Activated T-cell treated with anti-CD3 and anti-CD28 coated beads for 48 hours (primary cell): ENCODE measurements around the gene SLC37A1.

ENCODE experiments used
- DNase-seq: peaks from one replicate; pipeline ENCODE4 v3.0.0-alpha.2; 2020; ENCODE audit warnings: low read depth

The SLC37A1 gene

DNA sequence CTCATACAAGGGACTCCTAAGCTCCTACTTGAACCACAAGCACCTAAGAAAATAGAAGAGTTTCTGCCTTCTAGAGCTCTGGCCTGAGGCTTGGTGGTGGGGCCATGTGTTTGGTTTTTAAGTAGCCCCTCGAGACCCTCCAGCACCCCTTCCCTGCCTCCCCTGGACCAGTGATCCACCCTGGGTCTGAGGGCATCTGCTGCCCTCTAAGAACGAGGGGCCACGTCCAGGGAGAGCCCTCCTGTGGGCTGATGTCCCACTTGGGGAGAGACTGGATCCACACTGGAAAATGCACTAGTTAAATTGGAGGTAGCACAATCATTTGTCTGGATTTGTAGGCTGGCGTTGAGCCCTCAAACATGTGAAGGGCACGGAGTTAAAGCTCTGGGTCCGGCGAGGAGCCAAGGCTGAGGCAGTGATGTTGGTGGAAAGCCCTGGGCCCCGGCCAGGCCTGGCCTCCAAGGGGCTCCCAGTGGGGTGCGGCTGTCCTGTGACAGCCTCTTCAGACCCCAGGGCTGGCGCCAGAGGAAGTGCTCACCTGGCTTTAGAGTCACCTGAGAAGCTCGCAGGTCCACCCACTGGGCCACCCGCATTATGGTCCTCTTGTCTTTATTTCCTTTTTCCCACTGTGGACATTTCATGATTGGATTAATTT, 65.2 kb downstream of the SLC37A1 start:
- DNase-seq = no peak

DNA sequence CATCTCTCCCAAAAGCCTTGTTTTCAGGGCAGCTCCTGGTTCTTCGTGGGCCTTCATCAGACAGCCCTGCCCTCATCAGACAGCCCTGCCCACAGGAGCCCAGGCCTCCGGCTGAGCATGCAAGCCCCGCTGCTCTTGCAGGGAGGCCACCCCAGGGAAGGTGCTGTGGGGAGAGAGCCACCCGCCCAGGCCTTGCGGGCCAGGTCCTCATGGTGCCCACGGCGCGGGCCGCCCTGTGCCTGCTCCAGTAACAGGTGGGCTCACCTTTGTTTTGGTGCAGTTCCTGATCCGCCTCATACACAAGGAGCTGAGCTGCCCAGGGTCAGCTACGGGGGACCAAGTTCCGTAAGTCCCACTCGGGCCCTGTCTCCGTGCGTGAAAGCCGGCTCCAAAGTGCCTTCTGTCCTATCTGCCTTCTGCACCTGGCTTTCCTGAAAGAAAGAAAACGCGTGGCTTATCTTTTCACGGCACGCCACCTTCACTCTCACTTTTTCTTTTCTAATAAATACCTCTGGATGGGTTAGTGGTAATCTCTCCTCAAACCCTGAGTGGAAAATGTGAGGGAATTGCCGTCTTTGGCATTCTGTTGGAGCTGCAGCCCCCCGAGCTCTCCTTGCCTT, 65.9 kb downstream of the SLC37A1 start:
- DNase-seq = no peak

DNA sequence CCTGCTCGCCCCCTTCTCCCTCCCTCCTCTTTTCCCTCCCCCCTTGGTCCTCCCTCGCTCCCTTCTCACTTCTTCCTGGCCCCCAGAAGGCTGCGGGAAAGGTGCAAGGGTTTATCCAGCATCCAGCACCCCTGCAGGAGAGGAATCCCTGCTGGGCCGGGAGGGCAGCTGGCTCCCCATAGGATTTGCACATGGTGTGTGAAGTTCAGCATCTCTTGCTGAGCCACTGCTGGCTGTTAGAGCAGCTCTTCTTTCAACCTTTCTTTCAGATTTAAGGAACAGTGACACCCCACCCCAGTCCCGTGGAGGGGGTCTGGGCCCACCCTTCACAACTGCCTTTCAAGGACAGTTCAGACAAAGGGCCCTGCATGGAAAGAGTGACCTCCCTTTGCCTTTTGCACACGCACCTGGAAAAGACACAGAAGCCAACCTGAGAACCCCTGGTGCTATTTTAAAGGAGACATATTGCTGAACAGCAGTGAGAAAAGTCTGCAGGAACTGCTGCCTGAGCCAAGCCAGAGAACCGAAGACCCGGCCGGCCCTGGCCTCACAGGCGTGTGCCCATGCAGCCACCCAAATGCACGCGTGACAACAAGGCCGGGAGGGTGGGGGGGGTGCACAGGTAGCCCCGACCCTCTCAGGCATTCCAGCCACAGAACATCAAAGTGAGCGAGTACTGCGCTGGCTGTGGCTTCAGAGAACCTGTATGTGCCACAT, 66.6 kb downstream of the SLC37A1 start:
- no peak for DNase-seq

DNA sequence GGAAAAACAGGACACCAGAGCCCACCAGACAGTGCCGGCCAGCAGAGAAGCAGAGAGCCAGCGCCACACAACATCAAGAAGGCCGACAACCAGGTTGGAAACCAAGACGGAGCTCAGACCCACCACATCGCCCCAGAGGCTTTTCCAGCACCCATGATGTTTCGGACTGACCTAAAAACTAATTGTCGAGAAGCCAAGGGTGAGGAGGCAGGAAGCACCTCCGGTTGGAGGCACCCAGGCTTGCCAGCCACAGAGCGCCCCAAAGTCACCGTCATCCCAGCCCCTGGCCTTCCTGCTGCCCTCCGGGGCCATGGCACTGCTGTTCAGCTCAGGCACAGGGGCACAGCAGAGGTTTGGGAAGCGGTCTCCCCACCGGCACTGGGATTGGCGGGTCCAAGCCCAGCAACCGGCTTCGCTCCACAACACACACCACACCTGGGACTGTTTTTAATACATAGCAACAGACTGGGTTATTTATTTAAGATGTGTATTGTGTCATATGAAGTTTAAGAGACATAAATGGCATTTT, 67.2 kb downstream of the SLC37A1 start:
- no peak for DNase-seq

DNA sequence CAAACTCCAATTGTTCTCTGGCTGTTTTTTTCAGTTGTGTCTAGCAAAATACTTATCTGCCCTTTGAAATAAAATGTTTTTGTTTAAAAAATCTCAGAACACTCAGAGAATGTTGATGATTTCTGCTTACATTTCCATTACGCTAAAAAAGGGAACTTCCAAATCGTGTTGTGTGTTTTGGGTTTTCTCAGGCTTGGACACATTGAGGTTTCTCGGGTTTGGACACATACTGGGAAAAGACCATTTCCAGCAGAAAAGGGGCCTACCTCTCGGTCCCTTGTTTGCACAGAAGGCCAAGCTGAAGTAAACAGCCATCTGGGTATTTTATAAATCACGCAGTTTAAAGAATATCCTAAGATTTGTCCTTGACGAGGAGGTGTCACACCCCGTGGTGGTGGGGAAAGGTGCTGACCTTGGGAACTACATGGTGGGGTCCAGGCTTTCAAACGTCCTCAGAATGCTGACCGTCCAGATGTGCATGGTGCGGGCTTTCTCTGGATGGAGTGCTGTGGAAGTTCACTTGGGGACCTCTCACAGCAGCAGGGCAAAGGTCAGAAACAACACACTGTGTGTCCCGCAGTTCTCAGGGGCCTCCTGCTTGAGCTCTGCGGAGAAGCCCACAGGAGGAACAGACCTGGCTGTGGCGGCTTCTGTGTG, 67.8 kb downstream of the SLC37A1 start:
- no peak for DNase-seq

DNA sequence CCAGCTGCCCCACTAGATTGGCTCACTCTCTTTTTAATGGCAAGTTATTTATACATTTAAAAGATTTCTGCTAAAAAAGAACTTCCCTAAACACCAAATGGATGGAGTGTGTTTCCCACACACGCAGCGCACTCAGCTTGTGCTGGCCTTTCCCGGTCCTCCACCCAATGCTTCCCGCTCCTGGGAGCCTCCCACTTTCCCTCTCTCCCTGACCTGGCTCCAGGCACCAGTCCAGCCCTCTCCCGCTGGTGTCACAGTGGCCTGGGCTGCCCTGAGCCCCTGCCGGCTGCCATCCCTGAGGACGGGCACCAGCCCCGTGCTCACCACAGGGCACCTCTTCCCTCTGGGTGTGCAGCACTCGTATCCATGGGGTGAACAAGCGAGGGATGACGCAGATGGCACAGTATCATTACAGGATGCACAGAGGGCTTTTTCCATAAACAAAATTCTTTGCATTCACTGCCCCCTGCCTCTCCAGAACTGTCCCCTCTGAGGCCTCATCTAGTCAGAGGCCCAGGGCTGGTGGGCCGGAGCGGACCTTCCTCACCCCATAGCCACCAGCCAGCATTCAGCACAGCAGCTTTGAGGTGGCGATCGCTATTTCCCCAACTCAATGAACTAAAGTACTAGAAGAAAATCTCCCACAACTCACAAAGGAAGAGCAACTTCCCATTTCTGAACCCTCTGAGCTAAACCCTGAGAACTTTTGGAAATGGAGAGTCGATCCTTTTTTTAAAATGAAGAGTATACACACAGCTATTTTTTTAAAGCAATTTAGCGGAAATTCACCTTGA, 68.5 kb downstream of the SLC37A1 start:
- no peak for DNase-seq

DNA sequence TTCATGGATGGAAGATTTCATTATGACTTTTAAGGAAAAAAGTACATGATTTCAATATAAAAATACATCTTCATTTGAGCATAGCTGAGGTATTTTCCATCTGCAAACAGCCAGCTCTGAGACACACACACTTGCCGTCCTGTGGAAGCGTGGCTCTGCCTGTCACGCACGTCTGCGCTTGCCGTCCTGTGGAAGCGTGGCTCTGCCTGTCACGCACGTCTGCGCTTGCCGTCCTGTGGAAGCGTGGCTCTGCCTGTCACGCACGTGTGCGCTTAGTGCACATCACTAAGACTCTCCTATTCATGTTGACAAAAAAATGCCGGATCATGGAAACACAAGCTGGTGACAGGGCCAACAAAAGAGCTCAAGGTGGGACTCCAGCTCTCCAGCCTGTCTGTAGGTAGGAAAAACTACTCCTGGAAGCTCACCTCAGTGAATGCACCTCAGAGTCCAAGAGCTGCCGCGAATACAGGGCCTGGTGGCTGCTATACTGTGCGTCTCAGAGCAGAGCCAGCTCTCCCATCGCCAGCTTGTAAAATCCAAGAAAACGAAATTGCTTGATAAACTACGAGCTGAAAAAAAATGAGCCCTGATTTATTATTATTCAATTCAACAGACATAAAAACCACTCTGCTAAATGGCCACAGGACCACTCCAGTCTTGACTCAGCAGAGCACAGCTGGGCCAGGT, 69.3 kb downstream of the SLC37A1 start:
- DNase-seq = no peak

DNA sequence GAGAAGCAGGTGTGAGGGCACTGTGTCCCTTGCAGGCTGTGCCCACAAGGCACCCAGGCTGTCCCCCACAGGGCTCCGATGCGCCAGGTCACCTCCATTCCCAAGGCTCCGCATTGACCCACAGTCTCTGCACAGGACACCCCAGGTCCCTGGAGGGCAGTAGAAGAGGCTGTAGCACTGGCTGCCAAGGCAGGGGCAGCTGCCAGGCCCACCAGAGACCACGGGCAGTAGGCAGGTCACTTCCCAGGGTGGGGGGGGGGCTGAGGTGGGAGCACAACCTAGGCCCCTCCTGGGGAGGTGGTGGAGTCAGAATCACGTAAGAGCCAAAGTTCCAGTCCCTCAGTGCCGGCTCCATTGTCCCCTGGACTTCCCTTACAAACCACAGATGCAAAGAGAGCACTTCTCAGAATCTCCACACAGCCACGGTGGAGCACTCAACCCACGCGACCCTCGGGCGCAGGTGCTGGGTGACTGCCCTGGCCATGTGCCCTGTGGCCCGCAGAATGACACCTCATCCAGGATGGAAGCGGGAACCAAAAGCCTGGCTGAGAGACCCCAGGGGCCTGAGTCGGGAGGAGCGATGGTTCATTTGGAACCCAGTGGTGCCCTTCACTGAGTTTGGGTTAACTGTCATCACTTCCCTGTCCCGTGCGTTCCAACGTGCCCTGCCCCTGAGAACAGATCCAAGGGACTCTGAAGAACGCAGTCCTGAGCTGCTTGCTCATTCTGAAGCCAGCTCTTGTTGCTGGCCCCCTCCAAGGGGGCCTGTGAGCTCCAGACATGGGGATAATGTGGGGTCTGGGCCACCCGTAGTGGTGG, 70.0 kb downstream of the SLC37A1 start:
- DNase-seq = no peak

DNA sequence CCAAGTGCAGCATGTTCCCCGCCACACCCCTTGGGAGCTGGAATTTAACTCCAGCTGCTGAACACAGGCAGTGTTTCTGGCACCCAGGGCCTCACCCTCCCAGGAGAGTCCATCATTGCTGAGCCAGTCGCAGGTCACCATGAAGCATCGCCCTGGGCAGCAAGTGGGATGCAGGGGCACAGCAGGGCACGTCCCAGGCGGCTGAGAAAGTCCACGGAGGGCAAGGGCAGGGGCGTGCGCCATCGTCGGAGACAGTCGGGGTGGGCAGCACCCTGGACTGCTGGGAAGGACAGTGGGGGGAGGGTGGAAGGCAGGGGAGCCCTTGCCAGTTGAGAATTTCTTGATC, 70.6 kb downstream of the SLC37A1 start:
- no peak for DNase-seq

DNA sequence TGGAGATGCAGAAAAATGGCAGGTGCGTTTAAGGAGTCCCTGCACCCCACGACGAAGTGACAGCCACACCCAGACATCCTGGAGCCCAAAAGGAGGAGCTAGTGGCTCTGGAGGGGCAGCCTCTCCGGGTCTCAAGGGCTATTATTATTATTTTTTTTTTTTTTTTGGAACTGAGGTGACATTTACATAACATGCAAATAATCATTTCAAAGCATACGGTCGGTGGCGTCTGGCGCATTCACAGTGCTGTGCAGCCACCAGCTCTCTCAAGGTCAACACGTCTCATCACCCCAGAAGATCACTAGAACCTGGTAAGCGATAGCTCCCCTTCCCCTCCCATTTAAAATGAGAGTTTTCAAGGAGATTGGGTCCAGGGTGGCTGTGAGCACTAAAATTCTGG, 72.2 kb downstream of the SLC37A1 start:
- no peak for DNase-seq

DNA sequence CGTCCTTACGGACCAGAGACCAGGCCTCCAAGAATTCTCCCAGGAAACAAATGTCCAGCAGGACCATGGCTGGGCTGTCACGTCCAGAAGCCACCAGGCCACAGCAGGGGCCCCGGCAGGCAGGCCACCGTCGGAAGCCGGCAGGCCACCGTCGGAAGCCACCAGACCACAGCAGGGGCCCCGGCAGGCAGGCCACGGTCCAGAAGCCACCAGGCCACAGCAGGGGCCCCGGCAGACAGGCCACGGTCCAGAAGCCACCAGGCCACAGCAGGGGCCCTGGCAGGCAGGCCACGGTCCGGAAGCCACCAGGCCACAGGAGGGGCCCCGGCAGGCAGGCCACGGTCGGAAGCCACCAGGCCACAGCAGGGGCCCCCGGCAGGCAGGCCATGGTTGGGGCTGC, 72.8 kb downstream of the SLC37A1 start:
- DNase-seq = no peak

DNA sequence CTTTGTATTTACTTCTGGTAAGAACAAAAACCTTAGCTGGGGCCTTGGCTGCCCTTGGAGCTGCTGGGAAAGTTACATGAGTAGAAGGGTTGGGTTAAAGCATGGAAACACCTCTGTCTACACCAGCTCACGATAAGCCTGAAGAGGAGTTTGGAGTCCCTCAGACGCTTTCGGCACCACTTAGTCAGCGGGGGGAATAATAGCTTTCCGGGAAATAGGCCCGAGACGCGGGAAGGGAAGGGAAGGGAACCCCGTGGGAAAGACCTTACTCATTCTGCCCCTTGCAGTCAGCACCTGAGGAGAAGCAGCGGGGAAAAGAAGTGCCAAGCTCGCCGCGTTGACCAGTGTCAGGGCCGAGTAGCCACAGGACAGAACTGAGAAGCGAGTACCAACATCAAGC, 73.4 kb downstream of the SLC37A1 start:
- no peak for DNase-seq

DNA sequence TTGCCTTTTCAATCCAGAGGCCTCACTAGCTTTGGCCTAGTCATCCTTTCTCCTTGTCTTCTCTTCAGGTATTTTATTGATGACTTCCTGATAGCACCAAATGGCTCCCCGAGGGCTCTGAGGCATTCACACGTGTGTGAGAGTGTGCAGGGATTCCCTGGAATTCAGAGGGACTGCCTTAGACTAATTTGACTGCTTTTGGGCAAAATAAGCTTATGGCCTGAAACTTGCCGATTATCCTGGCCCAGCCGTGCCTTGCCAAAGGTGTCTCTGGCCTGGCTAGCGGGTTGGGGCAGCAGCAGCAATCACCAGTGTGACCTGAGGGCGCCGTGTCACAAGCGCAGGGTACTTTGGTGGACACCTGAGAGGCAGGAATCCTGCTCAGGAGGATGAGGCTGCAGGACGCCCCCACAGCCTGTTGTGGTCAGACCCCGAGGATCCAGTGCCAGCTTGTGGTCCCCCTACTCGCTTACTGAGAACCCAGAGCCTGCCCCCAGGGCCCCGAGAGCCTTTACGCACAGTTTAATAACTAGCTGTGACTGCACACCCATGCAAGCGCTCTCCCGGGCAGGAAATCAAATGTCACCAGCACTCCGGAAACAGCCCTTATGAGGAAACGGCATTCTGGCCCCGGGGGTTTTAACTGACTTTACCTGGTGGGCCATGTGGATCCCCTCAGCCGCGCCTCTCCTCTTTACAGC, 76.9 kb downstream of the SLC37A1 start:
- no peak for DNase-seq

DNA sequence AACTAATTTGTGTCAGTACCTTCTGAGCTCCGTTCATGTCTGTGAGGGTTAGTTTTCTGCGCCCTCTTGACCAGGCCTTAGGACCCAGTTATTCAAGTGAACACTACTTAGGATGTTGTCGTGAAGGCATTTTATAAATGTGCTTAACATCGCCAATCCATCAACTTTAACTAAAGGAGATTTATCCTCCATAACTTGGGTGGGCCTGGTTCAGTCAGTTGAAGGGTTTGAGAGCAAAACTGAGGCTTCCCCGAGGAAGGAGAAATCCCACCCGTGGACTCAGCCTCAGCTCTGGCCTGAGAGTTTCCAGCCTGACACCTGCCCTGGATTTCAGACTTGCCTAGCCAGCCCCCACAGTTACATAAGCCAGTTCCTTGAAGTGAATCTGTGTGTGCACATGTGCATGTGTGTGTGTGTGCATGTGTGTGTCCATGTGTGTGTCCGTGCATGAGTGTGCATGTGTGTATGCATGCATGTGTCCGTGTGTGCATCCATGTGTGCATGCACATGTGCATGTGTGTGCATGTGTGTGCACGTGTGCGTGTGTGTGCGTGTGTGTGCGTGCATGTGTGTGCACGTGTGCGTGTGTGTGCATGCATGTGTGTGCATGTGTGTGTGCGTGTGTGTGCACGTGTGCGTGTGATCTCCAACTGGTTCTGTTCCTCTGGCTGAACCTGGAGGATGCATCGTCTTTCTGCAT, 77.7 kb downstream of the SLC37A1 start:
- DNase-seq = no peak

DNA sequence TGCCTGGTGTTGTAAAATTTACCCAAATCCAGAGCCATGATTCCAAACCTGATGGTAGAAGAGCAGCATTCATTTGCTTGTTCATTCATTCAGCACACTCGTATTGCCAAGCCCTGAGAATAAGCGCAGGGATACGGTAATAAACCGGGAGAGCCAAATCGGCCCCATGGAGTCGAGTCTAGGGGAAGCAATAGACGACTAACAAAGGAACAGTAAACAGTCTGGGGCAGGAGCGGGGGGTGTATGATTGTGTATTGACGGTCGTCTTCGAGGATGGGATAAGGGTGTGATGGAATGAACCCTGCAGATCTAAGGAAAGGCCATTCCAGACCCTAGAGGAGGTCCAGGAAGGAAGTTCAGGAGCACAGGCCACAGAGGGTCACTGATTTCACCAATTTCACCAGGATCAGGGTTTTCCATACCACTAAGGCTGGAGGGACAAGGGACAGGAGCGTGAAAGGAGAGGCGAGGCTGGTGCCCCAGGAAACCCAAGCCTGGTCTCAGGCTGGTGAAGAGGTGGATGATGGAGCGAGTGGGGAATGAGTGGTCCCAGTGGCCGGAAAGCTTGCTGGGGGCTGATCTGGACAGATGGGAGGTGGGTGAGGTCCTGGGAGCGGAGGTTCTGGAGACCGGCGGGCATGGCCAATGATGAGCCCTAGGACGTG, 78.6 kb downstream of the SLC37A1 start:
- no peak for DNase-seq

DNA sequence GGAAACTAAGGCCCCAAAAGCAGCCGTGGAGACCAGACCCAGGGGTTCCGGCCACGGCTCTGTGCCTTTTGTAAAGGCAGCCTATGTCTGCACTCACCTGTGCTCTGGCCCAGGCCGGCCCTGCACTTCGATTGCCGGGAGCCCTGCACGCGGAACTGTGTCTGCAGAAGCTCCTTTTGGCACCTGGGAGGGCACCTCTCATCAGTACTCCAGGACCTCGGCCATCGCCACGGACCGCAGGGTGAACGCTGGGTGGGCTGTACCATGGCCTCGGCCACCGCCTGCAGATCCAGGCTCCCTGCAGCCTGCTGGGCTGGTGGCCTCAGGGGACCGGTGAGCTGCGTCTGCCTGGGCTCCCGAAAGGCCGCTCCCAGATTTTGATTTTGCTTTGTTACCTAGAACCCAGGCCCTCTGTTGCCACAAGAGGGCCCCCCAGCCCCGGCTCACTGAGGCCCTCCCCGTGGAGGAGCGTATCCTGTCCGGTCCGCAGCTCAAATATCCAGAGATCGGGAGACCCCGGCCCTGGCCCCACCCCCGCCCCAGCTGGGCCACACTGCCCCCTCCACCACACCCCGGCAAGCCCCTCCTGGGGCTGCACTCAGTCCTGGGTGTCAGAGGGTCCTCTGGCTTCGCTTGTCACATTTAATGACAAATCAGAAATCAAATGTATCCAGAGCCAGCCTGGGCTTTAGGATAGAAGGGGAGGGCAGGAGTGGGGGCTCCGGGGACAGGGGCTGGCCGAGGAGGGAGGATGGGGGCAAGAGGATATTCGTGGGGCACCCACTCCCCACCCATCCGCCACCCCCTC, 79.6 kb downstream of the SLC37A1 start:
- peak; percentile 62 for DNase-seq

DNA sequence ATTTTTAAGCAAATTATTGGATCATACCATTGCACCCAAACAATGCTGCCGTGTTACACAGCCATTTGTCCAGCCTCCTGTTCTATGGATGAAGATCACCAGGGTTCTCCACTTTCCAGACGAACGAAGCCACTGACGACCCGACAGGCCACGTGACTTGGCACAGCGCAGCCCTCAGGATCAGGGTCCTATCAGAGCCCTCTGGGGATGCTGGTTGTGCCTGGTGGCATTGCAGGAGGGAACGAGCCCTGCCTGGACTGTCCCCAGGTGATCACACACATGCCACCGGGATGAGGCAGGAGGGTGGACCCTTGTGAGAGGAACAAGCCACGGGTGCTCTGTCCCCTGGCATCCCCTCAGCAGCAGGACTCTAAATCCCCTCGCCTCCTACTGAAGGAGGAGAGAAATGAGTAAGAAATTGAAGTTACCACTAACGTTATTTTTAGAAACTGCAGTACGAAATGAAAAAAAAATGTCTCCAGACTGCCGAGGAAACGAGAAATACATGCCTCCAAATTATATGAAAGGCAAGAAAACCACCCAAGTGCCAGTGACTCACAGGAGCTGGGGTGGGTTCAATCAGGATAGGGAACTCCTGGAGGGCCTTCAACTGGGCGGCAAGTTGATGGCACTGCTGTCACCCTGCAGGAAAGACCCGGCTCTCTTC, 81.1 kb downstream of the SLC37A1 start:
- DNase-seq = no peak
